Activated CD4-positive, alpha-beta T cell treated with anti-CD3 and anti-CD28 coated beads, Interleukin-2, Interleukin-6, amounts not matched to agents 100 ng/mL and 50 ng/mL, durations not matched to agents 16 hours and 8 hours (primary cell): ENCODE results near the gene ZDHHC12.

Experiments used
- DNase-seq: peaks from one replicate; pipeline ENCODE4 v3.0.0-alpha.2; 2020

The ZDHHC12 gene

GRCh38 chr9:128729302-128729701, 5.4 kb upstream of the ZDHHC12 start:
- DNase-seq = no peak

DNA sequence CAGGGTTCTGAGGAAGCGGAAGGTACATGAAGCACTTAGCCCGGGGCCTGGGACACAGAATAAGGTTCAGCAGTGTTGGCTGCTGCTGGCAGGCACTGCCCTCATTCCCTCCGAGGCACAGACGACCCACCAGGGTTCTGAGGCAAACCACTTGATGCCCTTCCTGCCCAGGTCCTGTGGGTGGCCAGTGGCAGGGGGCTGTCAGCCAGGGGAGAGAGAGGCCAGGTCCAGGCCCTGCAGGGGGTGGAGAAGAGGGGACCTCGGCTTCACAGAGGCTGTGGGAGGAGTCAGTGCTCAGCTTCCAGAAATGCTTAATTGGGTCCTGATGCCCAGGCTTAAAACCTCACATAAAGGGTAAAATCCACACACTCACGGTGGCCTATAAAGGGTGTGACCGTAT, 4.4 kb upstream of the ZDHHC12 start:
- no peak for DNase-seq

GRCh38 chr9:128727640-128728248, 3.8 kb upstream of the ZDHHC12 start:
- DNase-seq = no peak

- peak; percentile 68 for DNase-seq
Measured at GRCh38 chr9:128724744-128725211, 851 bp upstream of the ZDHHC12 start.

DNA sequence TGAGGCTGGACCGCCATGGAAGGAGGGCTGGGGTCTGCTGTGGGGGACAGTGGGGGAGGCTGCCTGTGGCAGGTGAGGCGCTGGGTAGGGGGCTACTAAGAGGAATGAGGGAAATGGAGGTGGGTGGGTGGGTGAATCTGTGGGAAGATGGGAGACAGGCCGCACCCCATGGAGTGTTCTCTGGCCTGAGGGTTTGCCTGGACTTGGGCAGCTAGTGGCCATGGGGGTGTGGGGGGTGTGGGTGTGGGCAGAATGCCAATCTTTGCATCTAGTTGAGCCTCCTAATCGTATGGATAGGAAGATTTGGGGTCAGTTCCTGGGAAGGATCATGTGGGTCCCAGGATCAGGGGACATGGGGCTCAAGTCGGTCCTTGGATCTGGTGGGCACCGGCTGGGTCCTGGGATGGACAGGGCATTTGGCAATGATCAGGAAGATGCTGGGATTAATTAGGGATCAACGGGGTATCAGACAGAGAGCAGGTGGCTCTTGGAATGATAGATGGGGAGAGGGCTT, 518 bp downstream of the ZDHHC12 start:
- DNase-seq = no peak

- no peak for DNase-seq
Measured at GRCh38 chr9:128722380-128723351, 1.3 kb downstream of the ZDHHC12 start.

GRCh38 chr9:128721487-128722010, 2.4 kb downstream of the ZDHHC12 start:
- no peak for DNase-seq

- DNase-seq = no peak
Measured at GRCh38 chr9:128720841-128721486, 3.0 kb downstream of the ZDHHC12 start.

DNA sequence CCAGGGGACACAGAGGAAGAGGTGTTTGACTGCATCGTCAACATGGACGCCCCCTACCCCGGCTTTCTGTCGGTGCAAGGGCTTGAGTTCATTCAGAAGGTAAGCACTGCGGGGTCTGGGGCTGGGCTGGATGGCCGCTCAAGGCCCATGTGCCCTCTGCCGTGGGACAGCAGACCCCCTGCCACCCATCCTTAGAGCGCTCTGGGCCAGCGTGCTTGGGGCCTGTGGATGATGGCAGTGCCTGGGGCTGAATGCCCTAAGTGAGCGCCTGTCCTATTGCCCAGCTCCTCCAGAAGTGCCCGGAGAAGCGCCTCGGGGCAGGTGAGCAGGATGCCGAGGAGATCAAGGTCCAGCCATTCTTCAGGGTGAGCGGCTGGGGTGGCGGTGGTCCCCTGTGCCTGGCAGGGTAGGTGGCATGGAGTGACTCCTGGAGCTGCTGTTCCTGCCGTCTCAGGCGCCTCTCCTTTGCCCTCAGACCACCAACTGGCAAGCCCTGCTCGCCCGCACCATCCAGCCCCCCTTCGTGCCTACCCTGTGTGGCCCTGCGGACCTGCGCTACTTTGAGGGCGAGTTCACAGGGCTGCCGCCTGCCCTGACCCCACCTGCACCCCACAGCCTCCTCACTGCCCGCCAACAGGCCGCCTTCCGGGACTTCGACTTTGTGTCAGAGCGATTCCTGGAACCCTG, 3.9 kb downstream of the ZDHHC12 start:
- DNase-seq = no peak

GRCh38 chr9:128718475-128718874, 5.5 kb downstream of the ZDHHC12 start:
- DNase-seq = no peak

GRCh38 chr9:128718047-128718446, 5.9 kb downstream of the ZDHHC12 start:
- DNase-seq = no peak

DNA sequence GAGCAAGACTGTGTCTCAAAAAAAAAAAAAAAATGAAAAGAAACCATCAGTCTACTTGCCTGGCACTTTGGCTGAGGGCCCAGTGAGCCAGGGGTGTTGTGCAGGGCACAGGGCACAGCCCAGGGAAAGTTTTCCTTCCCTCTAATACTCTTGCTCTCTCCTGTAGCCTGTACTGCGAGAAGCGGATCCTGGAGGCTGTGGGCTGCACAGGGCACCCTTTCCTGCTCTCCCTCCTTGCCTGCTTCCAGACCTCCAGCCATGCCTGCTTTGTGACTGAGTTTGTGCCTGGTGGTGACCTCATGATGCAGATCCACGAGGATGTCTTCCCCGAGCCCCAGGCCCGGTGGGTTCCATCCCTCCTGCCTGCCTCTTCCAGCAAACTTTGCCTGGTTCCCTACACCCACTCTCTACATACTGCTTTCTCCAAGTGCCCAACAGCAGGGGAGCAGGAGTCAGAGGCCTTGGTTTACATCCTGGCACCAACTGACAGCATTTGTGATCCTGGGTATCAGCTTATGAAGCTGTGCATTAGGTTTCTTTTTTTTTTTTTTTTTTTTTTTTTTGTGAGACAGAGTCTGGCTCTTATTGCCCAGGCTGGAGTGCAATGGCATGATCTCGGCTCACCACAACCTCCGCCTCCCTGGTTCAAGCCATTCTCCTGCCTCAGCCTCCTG, 7.2 kb downstream of the ZDHHC12 start:
- DNase-seq = no peak

GRCh38 chr9:128715436-128715750, 8.5 kb downstream of the ZDHHC12 start:
- DNase-seq = no peak

- DNase-seq = no peak
Measured at GRCh38 chr9:128714586-128715435, 9.1 kb downstream of the ZDHHC12 start.

GRCh38 chr9:128713941-128714573, 9.9 kb downstream of the ZDHHC12 start:
- DNase-seq = no peak

DNA sequence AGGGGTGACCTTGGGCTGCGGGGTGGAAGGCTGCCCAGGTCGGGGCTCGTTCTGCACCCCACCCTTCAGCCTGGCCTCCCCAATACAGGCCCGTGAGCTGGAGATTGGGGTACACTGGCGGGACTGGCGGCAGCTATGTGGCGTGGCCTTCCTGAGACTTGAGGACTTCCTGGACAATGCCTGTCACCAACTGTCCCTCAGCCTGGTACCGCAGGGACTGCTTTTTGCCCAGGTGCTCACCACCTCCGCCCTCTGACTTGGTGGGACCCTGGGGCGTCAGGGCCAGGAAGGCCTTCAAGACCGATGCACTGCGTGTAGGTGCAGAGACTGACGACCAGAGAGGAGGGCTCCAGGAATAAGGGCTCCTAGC, 10.5 kb downstream of the ZDHHC12 start:
- no peak for DNase-seq

GRCh38 chr9:128712451-128713410, 11.2 kb downstream of the ZDHHC12 start:
- DNase-seq = no peak

DNA sequence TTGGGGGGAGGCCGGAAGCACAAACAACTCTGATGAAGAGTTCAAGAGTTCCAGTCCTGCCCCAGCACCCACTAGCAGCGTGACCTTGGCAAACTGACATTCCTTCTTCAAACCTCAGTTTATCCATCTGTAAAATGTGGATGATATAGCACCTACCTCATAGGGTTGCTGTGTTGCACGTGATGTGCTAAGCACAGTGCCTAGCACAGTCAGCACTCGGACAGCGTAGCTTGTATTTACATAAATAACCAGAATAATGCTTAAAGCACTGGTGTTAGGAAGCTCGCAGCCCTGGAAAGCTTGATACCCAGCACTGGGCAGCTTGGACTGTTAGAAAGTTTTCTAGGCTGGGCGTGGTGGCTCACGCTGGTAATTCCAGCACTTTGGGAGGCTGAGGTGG, 16.5 kb downstream of the ZDHHC12 start:
- no peak for DNase-seq

GRCh38 chr9:128706671-128707381, 17.1 kb downstream of the ZDHHC12 start:
- DNase-seq = no peak
